HG03469 (cell line): ENCODE measurements around the gene DOK7.

ENCODE experiments used
- ATAC-seq: cut with Tn5 transposase; IDR thresholded peaks from one replicate; pipeline ENCODE4 v1.9.1; 2021; ENCODE audit warnings: mild to moderate bottlenecking, moderate library complexity, moderate number of reproducible peaks; ENCODE audit not compliant: unreplicated experiment

Gene DOK7

GRCh38 chr4:3486541-3487540, 23.7 kb downstream of the DOK7 start:
- ATAC-seq: no peak

DNA sequence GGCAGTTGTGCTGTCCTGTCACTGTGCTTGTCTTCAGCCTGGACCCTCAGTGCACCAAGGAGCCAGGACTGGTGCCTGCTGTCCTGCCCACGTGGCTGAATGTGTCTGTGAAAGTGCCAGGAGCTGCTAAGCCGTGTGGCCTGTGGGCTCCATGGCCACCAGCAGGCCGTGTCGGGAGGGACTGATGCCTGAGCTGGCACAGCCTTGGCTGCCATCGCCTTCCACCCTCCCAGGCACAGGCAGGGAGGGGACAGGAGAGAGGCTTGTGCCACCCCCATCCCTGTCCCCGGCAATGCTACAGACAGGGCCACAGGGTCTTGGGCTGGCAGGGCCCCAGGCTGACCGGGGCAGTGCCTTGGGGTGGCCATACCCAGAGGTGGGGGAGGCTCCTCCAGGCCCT, 24.8 kb downstream of the DOK7 start:
- ATAC-seq: no peak

DNA sequence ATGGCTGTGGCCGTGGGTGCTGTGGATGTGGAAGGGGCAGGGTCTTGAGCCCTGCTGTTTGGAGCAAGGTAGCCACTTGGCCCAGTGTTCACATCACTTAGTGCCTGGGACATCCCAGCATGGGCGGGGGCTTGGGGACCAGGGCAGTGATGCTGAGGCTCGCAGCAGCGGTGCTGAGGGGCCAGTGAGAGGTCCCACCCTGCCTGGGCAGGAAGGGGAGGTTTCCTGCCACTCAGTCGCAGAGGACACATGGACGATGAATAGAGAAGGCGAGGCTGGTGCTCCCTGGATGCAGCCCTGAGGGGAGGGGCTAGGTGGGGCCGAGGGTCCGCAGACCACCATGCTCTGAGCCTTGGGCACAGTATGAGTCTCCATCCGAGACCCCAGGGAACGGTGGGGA, 25.7 kb downstream of the DOK7 start:
- ATAC-seq: no peak

- ATAC-seq: no peak
Observed at GRCh38 chr4:3489451-3489962, 26.4 kb downstream of the DOK7 start.

DNA sequence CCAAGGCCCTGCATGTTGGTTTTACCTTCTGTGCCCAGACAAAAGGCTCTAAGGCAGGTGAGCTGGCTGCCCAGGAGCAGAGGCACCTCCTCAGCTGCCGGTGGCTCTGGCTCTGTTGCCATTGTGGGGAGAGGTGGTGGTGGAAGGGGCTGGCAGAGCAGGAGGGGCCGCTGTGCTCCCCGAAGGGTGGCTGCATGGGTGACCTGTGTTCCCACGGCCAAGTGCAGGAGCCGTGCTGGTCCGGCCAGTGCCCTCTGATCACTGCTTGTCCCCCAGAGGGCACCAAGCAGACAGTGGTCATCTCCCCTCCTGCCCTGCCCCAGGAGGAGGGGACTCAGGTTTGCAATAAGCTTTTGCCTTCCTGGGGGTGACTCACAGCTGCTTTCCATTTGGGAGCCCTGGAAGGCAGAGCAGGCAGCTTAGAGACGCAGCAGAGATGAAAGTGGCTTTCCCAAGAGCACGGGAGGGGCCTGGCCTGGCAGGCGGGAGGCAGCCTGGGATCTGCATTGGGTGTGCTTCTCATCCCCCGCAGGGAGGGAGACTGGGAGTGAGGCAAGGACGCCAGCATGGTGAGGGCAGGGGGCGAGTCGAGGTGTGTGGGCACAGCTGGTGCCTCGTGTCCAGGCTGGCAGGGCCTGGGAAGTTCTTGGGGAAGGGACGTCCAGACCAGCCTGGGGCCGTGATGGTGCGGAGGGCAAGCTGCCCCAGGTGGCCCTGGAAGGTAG, 28.7 kb downstream of the DOK7 start:
- no peak for ATAC-seq

GRCh38 chr4:3492741-3493719, 29.9 kb downstream of the DOK7 start:
- no peak for ATAC-seq

GRCh38 chr4:3493720-3494461, 30.8 kb downstream of the DOK7 start:
- no peak for ATAC-seq

DNA sequence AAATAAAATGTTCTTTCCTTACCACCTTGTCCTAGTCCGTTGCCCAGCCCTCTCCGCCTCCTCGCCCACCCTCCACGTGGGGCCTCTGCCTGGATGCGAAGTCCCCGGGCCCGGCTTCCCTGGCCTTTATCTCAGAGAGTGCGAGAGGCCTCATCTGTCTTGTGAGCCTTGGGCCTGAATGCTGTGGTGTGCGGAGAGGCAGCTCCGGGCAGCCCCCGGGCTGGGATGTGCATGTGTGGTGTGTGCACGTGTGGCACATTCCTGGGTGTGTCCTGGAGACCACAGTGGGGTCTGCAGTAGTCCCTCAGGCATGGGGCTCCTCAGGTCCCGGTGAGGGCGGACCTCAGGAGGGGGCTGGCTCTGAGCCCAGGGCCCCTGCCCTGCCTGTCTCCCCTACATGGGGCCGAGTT, 31.4 kb downstream of the DOK7 start:
- ATAC-seq: no peak

GRCh38 chr4:3495204-3495975, 32.3 kb downstream of the DOK7 start:
- no peak for ATAC-seq

GRCh38 chr4:3496021-3496420, 32.9 kb downstream of the DOK7 start:
- no peak for ATAC-seq

DNA sequence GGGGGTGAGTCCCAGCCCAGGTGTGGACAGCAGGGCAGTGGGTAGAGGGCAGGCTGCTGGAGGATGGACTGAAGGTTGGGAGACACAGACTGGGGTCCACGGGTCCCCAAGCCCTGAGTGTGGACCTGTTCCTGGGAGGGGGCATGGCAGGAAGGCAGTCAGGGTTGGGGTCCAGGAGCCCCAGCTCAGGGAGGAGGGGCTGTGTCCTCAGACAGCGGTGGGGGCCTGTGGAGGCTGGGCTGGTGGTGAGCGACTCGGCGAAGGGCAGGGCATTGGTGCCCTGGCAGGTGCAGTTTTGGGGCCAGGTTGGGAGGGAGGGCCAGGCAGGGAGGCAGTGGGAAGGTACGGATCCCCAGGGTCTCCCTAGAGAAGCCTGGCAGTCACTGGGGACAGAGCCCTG, 34.0 kb downstream of the DOK7 start:
- ATAC-seq: no peak

- ATAC-seq: no peak
Observed at GRCh38 chr4:3497523-3498389, 34.6 kb downstream of the DOK7 start.

DNA sequence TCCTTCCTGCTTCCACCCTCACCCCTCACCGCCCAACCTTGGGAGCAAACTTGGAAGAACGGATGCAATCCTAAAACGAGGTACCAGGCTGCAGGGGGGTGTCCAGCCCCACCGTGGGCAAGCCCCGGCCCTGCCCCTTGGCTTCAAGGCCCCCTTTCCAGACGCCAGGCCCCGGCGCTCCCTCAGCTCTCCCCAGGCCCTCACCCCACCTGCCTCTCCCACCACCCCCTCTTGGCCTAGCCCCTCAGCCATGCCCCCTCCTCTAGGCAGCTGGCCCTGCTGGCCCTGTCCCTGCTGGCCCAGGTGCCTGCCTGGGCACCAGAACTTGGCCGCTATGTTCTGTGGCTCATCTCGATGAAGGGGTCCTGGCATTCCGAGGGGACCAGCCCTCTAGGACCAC, 35.3 kb downstream of the DOK7 start:
- ATAC-seq: no peak

- no peak for ATAC-seq
Observed at GRCh38 chr4:3498901-3499510, 35.9 kb downstream of the DOK7 start.

- no peak for ATAC-seq
Observed at GRCh38 chr4:3499710-3500109, 36.6 kb downstream of the DOK7 start.

DNA sequence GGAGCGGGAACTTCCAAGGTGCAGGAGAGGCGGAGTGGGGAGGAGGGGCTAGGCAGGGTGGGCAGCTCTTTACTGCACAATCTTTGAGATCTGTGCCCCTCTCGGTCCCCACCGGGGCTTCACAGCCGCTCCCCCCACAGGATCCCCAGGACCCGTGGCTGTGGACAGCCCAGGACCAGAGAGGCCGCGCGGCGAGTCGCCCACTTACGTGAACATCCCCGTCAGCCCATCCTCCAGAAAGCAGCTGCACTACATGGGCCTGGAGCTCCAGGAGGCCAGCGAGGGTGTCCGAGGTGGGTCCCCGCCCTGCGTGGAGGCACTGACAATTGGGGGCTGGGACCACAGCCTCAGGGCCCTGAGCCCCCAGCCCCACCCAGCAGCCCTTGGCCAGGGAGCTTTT, 37.0 kb downstream of the DOK7 start:
- ATAC-seq: no peak

- no peak for ATAC-seq
Observed at GRCh38 chr4:3500634-3501101, 37.6 kb downstream of the DOK7 start.
